ENCODE results near the gene KRT38. TPM values are rescaled to one million over a fixed set of nuclear protein-coding genes. Genes with fewer than 3 reads are reported as not detected.

Gene KRT38
- polyA plus RNA-seq, 1 of the 3 experiments (the other 2 are of a cell fraction): not detected

- H3K79me2 ChIP-seq (ENCODE audit: insufficient read depth): no peaks in the 10 kb centered on the region
- no peak for TF ChIP-seq MXI1 (IDR thresholded peaks at IDR 0.05; ENCODE audit: low read depth, low read length)
- H2AFZ ChIP-seq (ENCODE audit: low read depth): no peak overlapping the region
- 74% methylated on average over 8 of the region's 10 CpGs for WGBS (ENCODE audit: low lambda C conversion rate)
- no peak overlapping the region for H3K9ac ChIP-seq
- ChIA-PET CTCF (interaction anchor here (1.0 kb wide), 1 partner anchor 445 kb away, joined by 3 read pairs; no protein-coding TSS in a partner anchor), POLR2A (interaction anchor here (0.6 kb wide), 1 partner anchor 91 kb away, joined by 3 read pairs; no protein-coding TSS in a partner anchor)
- H3K4me2 ChIP-seq: no peak overlapping the region
- no peaks in the 10 kb centered on the region for H3K27me3 ChIP-seq (ENCODE audit: insufficient read depth)
- H3K27ac ChIP-seq (ENCODE audit: low read depth in 2 of 2, low read length in 1 of 2): no peak overlapping the region
- no peaks in the 10 kb centered on the region for H4K20me1 ChIP-seq (ENCODE audit: insufficient read depth)
- H3K36me3 ChIP-seq (replicated peaks in 1 of 2; ENCODE audit: control insufficient read depth in 1 of 2, insufficient read depth in 2 of 2, low read length in 1 of 2): no peaks in the 10 kb centered on the region
- no peak for DNase-seq
- H3K4me1 ChIP-seq (ENCODE audit: control insufficient read depth in 1 of 2, insufficient read depth in 2 of 2, low read depth in 1 of 2, low read length in 1 of 2): peaks cover 0 to 4% of the 10 kb centered on the region in 2 experiments; a peak in 1 of 4 replicates
- H3K9me3 ChIP-seq: no peaks in the 10 kb centered on the region
- no peaks in the 10 kb centered on the region for H3K9me2 ChIP-seq
- H3K4me3 ChIP-seq (ENCODE audit: low read depth in 2 of 2, low read length in 1 of 2): no peak overlapping the region
- no peaks in the 10 kb centered on the region for H3F3A ChIP-seq (replicated peaks; ENCODE audit: insufficient read depth)
These were observed 47.0 kb downstream of the KRT38 start for GRCh38 chr17:41393826-41394225.

- Histone ChIP-seq H3K27me3 (ENCODE audit: insufficient read depth) (no peaks in the 10 kb centered on the region), H3K79me2 (ENCODE audit: insufficient read depth) (no peaks in the 10 kb centered on the region), H3K9me2 (no peaks in the 10 kb centered on the region), H3K9me3 (no peaks in the 10 kb centered on the region), H2AFZ (ENCODE audit: low read depth) (no peak overlapping the region), H4K20me1 (ENCODE audit: insufficient read depth) (no peaks in the 10 kb centered on the region), H3K27ac (ENCODE audit: low read depth in 2 of 2, low read length in 1 of 2) (no peak overlapping the region), H3K4me3 (ENCODE audit: low read depth in 2 of 2, low read length in 1 of 2) (no peak overlapping the region), H3K36me3 (replicated peaks in 1 of 2; ENCODE audit: control insufficient read depth in 1 of 2, insufficient read depth in 2 of 2, low read length in 1 of 2) (no peaks in the 10 kb centered on the region), H3K9ac (no peak overlapping the region), H3K4me2 (no peak overlapping the region), H3F3A (replicated peaks; ENCODE audit: insufficient read depth) (no peaks in the 10 kb centered on the region), H3K4me1 (ENCODE audit: control insufficient read depth in 1 of 2, insufficient read depth in 2 of 2, low read depth in 1 of 2, low read length in 1 of 2) (peaks cover 0 to 4% of the 10 kb centered on the region in 2 experiments; a peak in 1 of 4 replicates)
- CTCF ChIA-PET: interaction anchor here (0.8 to 1.0 kb wide), 2 partner anchors 155 to 445 kb away, joined by 3 read pairs; no protein-coding TSS in a partner anchor
- DNase-seq: no peak
- 47% methylated on average over 5 of the region's 5 CpGs for WGBS (ENCODE audit: low lambda C conversion rate)
- POLR2A ChIA-PET: interaction anchor here (0.6 kb wide), 1 partner anchor 92 kb away, joined by 3 read pairs; no protein-coding TSS in a partner anchor
- TF ChIP-seq CHD2 (IDR thresholded peaks at IDR 0.05; ENCODE audit: low read length, partially characterized antibody) (no peak), RFX5 (IDR thresholded peaks at IDR 0.05; ENCODE audit: low read length) (no peak), MAX (IDR thresholded peaks at IDR 0.05; ENCODE audit: low read depth) (no peak), RCOR1 (IDR thresholded peaks at IDR 0.05; ENCODE audit: low read length) (no peak)
These were observed 47.5 kb downstream of the KRT38 start for GRCh38 chr17:41393294-41393693.

- Histone ChIP-seq H3K27ac (ENCODE audit: low read depth in 2 of 2, low read length in 1 of 2) (no peak overlapping the region), H3K9me2 (no peaks in the 10 kb centered on the region), H3K9ac (no peak overlapping the region), H3K4me3 (ENCODE audit: low read depth in 2 of 2, low read length in 1 of 2) (no peak overlapping the region), H2AFZ (ENCODE audit: low read depth) (0 out of 2 replicates have a peak overlapping the region, but pooled peaks have one; percentile 30), H3K79me2 (ENCODE audit: insufficient read depth) (no peaks in the 10 kb centered on the region), H3F3A (replicated peaks; ENCODE audit: insufficient read depth) (no peaks in the 10 kb centered on the region), H3K36me3 (replicated peaks in 1 of 2; ENCODE audit: control insufficient read depth in 1 of 2, insufficient read depth in 2 of 2, low read length in 1 of 2) (no peaks in the 10 kb centered on the region), H4K20me1 (ENCODE audit: insufficient read depth) (no peaks in the 10 kb centered on the region), H3K4me1 (ENCODE audit: control insufficient read depth in 1 of 2, insufficient read depth in 2 of 2, low read depth in 1 of 2, low read length in 1 of 2) (peaks cover 0 to 4% of the 10 kb centered on the region in 2 experiments; a peak in 1 of 4 replicates), H3K27me3 (ENCODE audit: insufficient read depth) (no peaks in the 10 kb centered on the region), H3K4me2 (no peak overlapping the region), H3K9me3 (no peaks in the 10 kb centered on the region)
- 88% methylated on average over 1 of the region's 1 CpG for WGBS (ENCODE audit: low lambda C conversion rate)
- POLR2A ChIA-PET: no interaction called here
- CTCF ChIA-PET: no interaction called here
- no peak for DNase-seq
- no peak for TF ChIP-seq FOSL2 (IDR thresholded peaks at IDR 0.05; ENCODE audit: borderline replicate concordance, low read depth)
- TF ChIP-seq, protein P1, sequence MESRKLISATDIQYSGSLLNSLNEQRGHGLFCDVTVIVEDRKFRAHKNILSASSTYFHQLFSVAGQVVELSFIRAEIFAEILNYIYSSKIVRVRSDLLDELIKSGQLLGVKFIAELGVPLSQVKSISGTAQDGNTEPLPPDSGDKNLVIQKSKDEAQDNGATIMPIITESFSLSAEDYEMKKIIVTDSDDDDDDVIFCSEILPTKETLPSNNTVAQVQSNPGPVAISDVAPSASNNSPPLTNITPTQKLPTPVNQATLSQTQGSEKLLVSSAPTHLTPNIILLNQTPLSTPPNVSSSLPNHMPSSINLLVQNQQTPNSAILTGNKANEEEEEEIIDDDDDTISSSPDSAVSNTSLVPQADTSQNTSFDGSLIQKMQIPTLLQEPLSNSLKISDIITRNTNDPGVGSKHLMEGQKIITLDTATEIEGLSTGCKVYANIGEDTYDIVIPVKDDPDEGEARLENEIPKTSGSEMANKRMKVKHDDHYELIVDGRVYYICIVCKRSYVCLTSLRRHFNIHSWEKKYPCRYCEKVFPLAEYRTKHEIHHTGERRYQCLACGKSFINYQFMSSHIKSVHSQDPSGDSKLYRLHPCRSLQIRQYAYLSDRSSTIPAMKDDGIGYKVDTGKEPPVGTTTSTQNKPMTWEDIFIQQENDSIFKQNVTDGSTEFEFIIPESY (IDR thresholded peaks at IDR 0.05; ENCODE audit: borderline replicate concordance, low read depth): no peak
- TF ChIP-seq RXRA (IDR thresholded peaks at IDR 0.05; ENCODE audit: borderline replicate concordance, low read depth): no peak
- TF ChIP-seq TCF12 (IDR thresholded peaks at IDR 0.05): no peak
- no peak for TF ChIP-seq YY1 (IDR thresholded peaks at IDR 0.05; ENCODE audit: low read depth)
- no peak for TF ChIP-seq FOXM1 (IDR thresholded peaks at IDR 0.05; ENCODE audit: low read depth)
- no peak for TF ChIP-seq MEF2A (IDR thresholded peaks at IDR 0.05; ENCODE audit: borderline replicate concordance, low read depth)
- no peak for TF ChIP-seq USF1 (IDR thresholded peaks at IDR 0.05; ENCODE audit: borderline replicate concordance, low read depth)
- no peak for TF ChIP-seq POLR2AphosphoS5 (IDR thresholded peaks at IDR 0.05; ENCODE audit: low read depth, low read length)
- TF ChIP-seq JUND (IDR thresholded peaks at IDR 0.05): no peak
- TF ChIP-seq GATA2 (CRISPR knock-in tag; IDR thresholded peaks at IDR 0.05): no peak
- no peak for TF ChIP-seq FOXJ3 (CRISPR knock-in tag; IDR thresholded peaks at IDR 0.05)
These were observed 48.5 kb downstream of the KRT38 start for GRCh38 chr17:41392278-41392677.
